Measurements from ENCODE around the gene NLRC5.
A peak's percentile ranks its signal among the peaks of the same experiment; 100 is the strongest.
"Not testable (repeated sequence)": the region's sequence is repeated elsewhere in the genome, so short reads cannot be mapped to it uniquely, and the experiment has no call there.

The NLRC5 gene

GRCh38 chr16:56964243-56965148 lies 24.9 kb upstream of the NLRC5 start:
- DNase-seq, result peak; percentile 96

GRCh38 chr16:56965149-56966092 lies 23.9 kb upstream of the NLRC5 start:
- no peak for DNase-seq

- DNase-seq, result no peak
Observed at GRCh38 chr16:56966093-56966475, 23.3 kb upstream of the NLRC5 start.

- DNase-seq, result no peak
Observed at GRCh38 chr16:56967733-56968132, 21.6 kb upstream of the NLRC5 start.

GRCh38 chr16:56969769-56970168 lies 19.6 kb upstream of the NLRC5 start:
- no peak for DNase-seq

- no peak for DNase-seq
Observed at GRCh38 chr16:56970934-56971767, 18.2 kb upstream of the NLRC5 start.

- DNase-seq, result no peak
Observed at GRCh38 chr16:56971768-56972043, 17.7 kb upstream of the NLRC5 start.

GRCh38 chr16:56972403-56973293 lies 16.7 kb upstream of the NLRC5 start:
- no peak for DNase-seq

GRCh38 chr16:56973294-56973689 lies 16.1 kb upstream of the NLRC5 start:
- DNase-seq, result no peak

- DNase-seq, result not testable (repeated sequence)
Observed at GRCh38 chr16:56973899-56974298, 15.5 kb upstream of the NLRC5 start.

GRCh38 chr16:56974549-56975300 lies 14.6 kb upstream of the NLRC5 start:
- no peak for DNase-seq

GRCh38 chr16:56975714-56976113 lies 13.6 kb upstream of the NLRC5 start:
- no peak for DNase-seq

- DNase-seq, result no peak
Observed at GRCh38 chr16:56977216-56977615, 12.1 kb upstream of the NLRC5 start.

GRCh38 chr16:56977823-56978430 lies 11.4 kb upstream of the NLRC5 start:
- no peak for DNase-seq

- no peak for DNase-seq
Observed at GRCh38 chr16:56980201-56980535, 9.2 kb upstream of the NLRC5 start.

- DNase-seq, result no peak
Observed at GRCh38 chr16:56980792-56981724, 8.3 kb upstream of the NLRC5 start.

GRCh38 chr16:56981729-56982271 lies 7.6 kb upstream of the NLRC5 start:
- no peak for DNase-seq

GRCh38 chr16:56982695-56983094 lies 6.7 kb upstream of the NLRC5 start:
- DNase-seq, result no peak

- no peak for DNase-seq
Observed at GRCh38 chr16:56983211-56983751, 6.1 kb upstream of the NLRC5 start.

Measured in activated T-cell treated with anti-CD3 and anti-CD28 coated beads, Interleukin-2, amount 50 U/mL, for 1 hour (primary cell).